ENCODE measurements around the gene ABCA9.
"Not testable (repeated sequence)": the region's sequence is repeated elsewhere in the genome, so short reads cannot be mapped to it uniquely, and the experiment has no call there.

The ABCA9 gene

DNA sequence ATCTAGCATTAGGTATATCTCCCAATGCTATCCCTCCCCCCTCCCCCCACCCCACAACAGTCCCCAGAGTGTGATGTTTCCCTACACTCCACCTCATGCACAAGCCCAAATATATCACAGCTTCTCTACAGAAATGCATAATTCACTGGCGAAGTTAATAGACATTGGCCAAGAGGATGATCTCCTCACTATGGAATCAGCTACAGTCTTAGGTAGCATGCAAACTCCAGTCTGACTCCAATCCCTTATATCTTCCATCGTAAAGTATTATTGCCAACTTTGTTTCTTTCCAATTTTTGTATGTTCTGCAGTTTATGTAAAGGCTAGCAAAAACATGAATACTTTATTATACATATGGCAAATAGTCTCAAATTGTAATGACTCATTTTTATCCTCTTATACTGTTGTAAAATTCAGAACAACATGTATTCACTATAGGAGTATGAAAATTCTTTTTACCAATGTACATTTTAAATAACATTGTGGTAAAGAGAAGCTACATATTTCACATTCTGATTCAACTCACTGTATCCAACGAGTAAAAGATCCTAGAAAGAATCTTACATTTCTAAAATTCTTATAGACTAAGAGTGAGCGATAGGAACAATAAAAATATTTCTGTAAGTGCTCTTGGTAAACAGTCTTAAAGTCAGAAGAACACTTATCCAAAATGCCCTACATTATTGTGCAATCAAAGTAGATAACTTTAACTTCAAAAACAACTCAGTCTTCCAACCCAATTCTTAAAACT, 106.4 kb downstream of the ABCA9 start:
- no peak for DNase-seq (ENCODE audit: low spot score)

- no peak for DNase-seq (ENCODE audit: low spot score)
These were observed 107.3 kb downstream of the ABCA9 start for GRCh38 chr17:68953340-68953997.

DNA sequence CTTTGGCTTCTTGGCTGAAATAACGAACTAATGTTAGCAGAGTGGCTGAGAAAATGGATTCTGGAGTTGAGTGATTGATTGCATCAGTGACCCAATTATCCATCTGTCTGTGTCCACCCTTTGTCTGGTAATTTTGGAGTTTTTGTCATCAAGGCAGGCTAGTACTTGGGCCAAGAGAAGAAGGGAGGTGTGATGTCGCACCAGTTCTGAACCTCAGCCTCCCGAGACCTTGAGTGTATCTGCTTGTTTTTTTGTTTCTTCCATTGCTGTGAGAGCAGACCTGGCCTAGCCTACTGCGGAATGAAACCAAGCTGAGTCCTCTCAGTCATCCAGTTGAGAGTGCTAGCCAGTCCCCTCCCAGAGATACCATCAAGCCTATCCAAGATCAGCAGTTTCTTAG, 110.0 kb downstream of the ABCA9 start:
- no peak for DNase-seq (ENCODE audit: low spot score)

GRCh38 chr17:68947868-68948267, 112.9 kb downstream of the ABCA9 start:
- not testable (repeated sequence) for DNase-seq (ENCODE audit: low spot score)

- DNase-seq (ENCODE audit: low spot score), result no peak
These were observed 116.2 kb downstream of the ABCA9 start for GRCh38 chr17:68944435-68945035.

GRCh38 chr17:68943812-68944182, 116.9 kb downstream of the ABCA9 start:
- DNase-seq (ENCODE audit: low spot score), result not testable (repeated sequence)

- DNase-seq (ENCODE audit: low spot score), result no peak
These were observed 117.5 kb downstream of the ABCA9 start for GRCh38 chr17:68943123-68943811.

GRCh38 chr17:68942389-68942788, 118.3 kb downstream of the ABCA9 start:
- DNase-seq (ENCODE audit: low spot score), result no peak

GRCh38 chr17:68941761-68942160, 119.0 kb downstream of the ABCA9 start:
- no peak for DNase-seq (ENCODE audit: low spot score)

- no peak for DNase-seq (ENCODE audit: low spot score)
These were observed 121.5 kb downstream of the ABCA9 start for GRCh38 chr17:68939195-68939594.

DNA sequence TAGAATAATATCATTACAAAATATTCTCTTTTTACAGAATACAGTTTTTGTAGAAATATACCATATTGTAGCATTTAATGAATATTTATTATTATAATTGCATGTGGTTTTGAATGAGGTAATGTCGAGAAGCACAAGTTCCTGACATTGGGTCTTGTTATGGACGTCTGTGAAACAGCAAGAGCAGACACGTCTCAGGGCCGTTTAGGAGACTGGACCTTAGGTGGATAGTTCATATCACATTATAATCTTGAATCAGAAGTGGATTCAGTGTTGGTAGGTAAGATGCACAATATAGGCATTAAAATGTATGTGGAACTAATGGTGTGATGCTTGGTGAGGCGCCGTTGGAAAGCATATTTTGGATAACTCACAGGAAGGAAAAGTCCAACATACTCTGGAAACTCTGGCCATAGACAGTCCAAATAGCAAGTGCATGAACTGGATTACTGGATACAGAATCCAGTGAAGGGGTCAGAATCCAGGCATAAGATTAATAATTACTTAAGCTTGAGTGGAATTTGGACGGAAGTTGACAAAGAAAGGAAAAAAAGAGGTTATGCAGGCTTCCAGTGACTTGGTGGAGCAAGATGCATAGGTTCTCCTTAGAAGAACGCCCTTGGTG, 122.7 kb downstream of the ABCA9 start:
- DNase-seq (ENCODE audit: low spot score), result no peak

DNA sequence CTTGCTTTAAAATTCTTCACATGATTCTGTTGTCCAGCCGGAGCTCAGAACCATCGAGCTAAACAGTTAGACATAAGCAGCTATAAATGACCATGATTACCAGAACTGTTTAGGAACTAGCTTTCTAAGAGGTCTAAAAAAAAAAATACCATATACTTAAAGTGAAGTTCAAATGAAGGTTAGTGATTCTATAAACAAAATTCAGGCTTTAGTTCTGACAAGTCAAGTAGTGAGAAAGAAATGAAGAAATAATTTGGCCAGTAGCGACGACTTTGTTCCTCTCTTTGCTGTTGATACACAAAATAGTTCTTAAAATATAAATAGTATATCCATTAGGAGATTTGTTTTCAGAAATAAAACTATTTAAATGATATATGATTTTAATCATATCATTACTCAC, 133.2 kb downstream of the ABCA9 start:
- no peak for DNase-seq (ENCODE audit: low spot score)

- no peak for DNase-seq (ENCODE audit: low spot score)
These were observed 135.7 kb downstream of the ABCA9 start for GRCh38 chr17:68924793-68925720.

All from AG20443 (cell line).